KOPT-K1 (cell line): Measurements from ENCODE around the gene CASKIN1.

Experiments
- H3K27ac ChIP-seq: fragments of 200-600 bp; sonication (generic); 2 replicates; pipeline ENCODE4 v1.5.1; 2016; ENCODE audit warnings: antibody characterized with exemption, mild to moderate bottlenecking, low read depth, low read length; ENCODE audit not compliant: poor library complexity, severe bottlenecking
- H3K36me3 ChIP-seq: fragments of 200-600 bp; sonication (generic); 2 replicates; pipeline ENCODE4 v1.5.1; 2017; ENCODE audit warnings: antibody characterized with exemption, mild to moderate bottlenecking, low read length, moderate library complexity; ENCODE audit not compliant: insufficient read depth
- H3K9me3 ChIP-seq: fragments of 200-600 bp; sonication (generic); 2 replicates; pipeline ENCODE4 v1.5.1; 2017; ENCODE audit warnings: antibody characterized with exemption, low read length, mild to moderate bottlenecking; ENCODE audit not compliant: insufficient read depth, poor library complexity, severe bottlenecking

CASKIN1 gene

DNA sequence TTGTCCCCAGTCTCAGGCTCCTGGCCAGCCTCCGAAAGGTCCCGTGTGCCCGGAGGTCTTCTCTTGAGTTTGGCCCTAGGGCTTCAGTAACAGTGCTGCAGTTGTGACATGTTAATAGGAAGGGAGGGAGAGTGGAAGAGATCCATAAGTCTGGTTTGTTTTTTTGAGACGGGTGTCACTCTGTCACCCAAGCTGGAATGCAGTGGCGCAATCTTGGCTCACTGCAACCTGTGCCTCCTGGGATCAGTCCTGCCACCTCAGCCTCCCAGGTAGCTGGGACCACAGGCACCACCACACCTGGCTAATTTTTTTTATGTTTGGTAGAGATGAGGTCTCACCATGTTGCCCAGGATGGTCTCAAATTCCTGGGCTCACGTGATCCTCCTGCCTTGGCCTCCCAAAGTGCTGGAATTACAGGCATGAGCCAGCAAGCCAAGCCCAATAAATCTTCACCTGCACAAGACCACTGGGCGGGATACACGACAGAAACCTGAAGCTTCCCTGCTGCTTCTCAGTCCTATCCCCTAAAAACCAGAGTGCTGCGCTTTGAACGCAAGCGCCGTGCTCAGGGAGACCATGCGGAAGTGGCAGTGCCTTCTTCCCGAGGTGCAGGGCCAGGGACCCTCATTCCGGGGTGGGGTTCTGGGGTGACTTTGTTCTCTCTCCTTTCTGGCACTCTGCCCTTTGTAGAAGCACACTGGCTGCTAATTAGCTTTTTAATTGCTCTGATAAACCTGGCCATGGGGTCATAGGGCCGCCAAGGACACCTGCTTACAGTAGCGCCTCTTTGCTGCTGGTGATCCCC, 29.9 kb downstream of the CASKIN1 start:
- Histone ChIP-seq H3K27ac (no peak overlapping the region), H3K36me3 (peaks cover 65% of the 10 kb centered on the region)

DNA sequence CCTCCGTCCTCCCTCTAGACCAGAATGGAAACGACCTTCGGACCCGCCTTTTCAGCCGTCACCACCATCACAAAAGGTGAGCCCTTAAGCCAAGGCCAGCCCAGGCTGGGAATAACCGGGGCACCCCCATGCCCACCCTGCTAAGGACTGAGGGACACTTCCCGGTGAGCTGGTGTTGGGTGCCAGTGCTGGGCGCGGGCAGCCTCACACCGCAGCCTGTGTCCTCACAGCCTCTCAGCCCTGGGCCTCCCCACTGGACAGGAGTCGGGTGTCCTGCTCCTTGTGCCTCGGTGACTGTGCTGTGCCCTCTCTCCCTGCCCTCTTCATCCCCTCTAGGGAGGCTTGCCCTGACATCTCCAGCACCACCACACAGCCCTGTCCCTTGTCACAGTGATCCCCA, 30.5 kb downstream of the CASKIN1 start:
- Histone ChIP-seq H3K9me3 (peaks cover 23% of the 10 kb centered on the region), H3K27ac (no peak overlapping the region), H3K36me3 (peaks cover 59% of the 10 kb centered on the region)

More for the DNA sequence above, 29.9 kb downstream of the CASKIN1 start:
- H3K9me3 ChIP-seq: peaks cover 23% of the 10 kb centered on the region

DNA sequence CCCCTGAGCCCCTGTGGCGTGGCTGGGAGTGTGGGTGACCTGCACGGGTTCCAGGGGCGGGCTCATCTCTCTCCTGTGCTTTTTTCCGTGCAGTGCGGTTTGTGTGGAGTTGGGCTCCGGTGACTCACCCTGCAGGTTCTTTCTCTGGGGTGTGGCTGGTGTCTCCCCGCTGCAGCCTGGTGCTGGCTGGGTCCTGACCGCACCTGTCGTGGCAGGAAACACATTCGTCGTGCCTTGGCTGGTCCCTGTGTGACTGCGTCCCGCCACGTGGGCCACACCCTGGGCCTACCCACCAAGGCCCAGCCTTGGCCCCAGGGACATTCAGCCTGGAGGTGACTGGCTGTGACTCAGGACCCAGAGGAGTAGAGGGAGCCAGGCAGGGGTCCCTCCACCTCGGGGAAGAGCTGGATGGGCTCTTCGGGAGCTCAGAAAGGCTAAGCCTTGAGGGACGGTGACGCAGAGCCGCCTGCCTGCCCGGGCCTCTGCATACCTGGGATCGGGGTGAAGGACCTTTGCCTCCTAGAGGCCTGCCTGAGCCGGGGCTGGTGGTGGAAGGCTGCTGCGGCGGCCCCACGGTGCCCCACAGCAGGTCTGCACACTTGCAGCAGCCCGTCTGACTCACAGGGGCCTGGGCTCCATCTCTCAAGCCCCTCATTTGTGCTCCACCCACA, 33.1 kb downstream of the CASKIN1 start:
- no peak overlapping the region for H3K27ac ChIP-seq
- peaks cover 44% of the 10 kb centered on the region for H3K36me3 ChIP-seq

DNA sequence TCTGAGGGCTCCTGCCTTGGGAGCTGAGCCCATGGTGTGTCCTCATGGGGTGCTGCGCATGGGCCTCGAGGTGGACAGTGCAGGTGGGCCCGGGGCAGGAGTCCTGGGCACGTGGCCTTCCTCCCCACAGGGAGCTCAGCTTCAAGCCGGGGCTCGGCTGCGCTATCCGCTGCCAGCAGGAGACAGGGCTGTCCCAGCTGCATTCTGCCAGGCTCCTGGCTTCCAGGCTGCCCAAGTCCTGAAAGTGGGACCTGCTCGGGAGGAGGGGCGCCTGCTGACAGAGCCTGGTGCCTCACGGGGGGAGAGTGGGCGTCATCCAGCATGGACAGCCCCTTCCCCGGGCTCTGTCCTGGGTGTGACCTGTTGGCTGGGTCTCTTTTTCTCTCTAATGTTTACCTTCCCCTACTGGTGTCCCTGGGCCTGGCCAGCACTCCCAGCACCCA, 33.7 kb downstream of the CASKIN1 start:
- H3K27ac ChIP-seq: no peak overlapping the region

More for the DNA sequence above, 33.1 kb downstream of the CASKIN1 start:
- peaks cover 23% of the 10 kb centered on the region for H3K9me3 ChIP-seq

DNA sequence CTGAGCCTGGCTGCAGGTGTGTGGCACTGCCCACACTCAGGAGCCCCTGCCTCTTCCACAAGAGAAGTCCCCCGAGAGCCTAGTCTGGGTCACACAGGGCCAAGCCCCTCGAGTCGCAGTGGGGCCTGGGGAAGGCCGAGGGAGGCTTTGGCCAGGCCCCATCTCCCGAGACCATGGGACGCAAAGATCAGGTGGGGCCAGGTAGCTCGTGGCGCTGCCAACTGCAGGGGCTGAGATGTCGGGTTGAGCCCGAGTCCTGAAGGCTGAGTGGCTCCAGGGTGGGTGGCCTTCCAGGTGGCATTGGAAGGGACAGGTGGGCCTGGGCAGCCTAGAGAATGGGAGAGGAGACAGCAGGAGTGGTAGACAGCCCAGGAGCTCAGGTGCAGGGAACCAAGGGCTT, 34.5 kb downstream of the CASKIN1 start:
- H3K27ac ChIP-seq: no peak overlapping the region

More for the DNA sequence above, 33.7 kb downstream of the CASKIN1 start:
- H3K36me3 ChIP-seq: peaks cover 44% of the 10 kb centered on the region
- H3K9me3 ChIP-seq: peaks cover 23% of the 10 kb centered on the region

DNA sequence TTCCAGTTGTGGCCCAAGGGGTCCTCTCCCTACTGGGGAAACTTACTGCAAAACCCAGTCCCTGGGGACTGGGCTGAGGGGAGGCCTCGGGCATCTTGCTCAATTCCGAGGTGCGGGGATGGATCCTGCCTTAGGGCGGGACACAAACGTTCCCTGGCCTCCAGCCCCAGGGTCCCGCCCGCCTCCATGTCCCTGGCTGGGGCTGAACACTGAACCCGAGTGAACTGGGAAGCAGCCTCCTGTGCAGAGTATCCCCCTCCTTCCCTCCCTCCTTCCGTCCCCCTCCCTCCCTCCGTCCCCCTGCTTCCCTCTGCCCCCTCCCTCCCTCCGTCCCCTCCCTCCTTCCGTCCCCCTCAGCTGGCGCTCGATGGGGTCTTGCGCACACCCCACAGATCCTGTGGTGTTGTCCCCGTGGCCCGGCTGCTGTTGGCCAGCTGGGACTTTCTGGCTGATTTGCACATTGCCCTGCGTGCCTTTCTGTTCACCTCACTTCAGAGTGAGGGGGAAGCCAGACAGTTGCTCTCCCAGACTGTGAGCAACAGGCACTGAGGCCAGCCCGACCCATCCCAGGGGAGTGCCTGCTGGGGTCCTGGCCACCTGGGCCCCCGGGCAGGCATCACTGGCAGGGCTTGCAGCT, 35.4 kb downstream of the CASKIN1 start:
- Histone ChIP-seq H3K27ac (no peak overlapping the region), H3K36me3 (peaks cover 28% of the 10 kb centered on the region), H3K9me3 (peaks cover 23% of the 10 kb centered on the region)

More for the DNA sequence above, 34.5 kb downstream of the CASKIN1 start:
- Histone ChIP-seq H3K36me3 (peaks cover 37% of the 10 kb centered on the region), H3K9me3 (peaks cover 23% of the 10 kb centered on the region)

DNA sequence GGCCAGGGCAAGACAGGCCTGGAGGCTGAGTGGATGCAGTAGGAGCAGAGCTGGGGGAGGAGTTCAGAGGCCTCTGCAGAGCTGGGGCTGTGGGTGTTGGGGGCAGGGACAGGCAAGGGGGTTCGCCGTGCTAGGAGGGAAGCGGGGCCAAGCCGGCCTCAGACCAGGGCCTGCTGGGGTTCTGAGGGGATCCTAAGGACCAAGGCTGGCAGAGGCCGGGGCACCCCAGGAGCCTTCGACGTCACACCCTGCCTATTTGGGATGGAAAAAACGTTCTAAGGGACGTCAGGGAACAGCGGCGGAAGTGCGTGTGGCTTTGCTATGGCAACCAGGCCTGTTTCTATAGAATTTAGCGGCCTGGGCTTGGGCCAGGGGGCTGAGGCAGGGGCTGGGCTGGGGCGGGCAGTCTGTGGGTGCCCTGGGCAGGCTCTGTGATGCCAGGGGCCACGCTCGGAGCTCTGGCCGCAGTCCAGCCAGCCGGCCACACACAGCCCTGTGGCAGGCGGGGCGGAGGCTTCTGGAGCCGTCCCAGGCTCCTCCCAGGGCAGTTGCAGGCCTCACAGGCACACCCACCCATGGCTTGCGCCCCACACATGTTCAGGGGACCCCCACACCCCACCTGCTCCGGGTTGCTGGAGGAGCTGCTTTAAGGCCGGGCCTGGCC, 37.1 kb downstream of the CASKIN1 start:
- Histone ChIP-seq H3K36me3 (peaks cover 24% of the 10 kb centered on the region), H3K9me3 (peaks cover 13% of the 10 kb centered on the region), H3K27ac (no peak overlapping the region)

DNA sequence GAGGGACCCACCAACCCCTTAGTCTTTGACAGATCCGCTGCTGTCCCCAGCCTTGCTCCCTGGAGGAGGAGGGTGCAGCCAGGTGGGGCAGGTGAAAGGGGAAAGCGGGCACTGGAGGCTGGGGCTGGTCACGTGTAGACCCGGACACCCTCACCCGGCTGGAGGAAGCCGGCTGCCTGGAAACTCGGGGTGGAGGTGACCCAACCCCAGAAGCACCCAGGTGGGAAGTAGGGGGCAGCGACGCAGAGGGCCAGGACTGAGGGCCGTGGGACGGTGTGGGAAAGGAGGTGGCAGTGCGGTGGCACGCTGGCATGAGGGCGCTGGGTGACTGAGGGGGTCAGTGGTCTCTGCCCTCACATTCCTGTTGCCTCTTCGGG, 38.2 kb downstream of the CASKIN1 start:
- Histone ChIP-seq H3K27ac (no peak overlapping the region), H3K36me3 (peaks cover 24% of the 10 kb centered on the region), H3K9me3 (peaks cover 2% of the 10 kb centered on the region)

DNA sequence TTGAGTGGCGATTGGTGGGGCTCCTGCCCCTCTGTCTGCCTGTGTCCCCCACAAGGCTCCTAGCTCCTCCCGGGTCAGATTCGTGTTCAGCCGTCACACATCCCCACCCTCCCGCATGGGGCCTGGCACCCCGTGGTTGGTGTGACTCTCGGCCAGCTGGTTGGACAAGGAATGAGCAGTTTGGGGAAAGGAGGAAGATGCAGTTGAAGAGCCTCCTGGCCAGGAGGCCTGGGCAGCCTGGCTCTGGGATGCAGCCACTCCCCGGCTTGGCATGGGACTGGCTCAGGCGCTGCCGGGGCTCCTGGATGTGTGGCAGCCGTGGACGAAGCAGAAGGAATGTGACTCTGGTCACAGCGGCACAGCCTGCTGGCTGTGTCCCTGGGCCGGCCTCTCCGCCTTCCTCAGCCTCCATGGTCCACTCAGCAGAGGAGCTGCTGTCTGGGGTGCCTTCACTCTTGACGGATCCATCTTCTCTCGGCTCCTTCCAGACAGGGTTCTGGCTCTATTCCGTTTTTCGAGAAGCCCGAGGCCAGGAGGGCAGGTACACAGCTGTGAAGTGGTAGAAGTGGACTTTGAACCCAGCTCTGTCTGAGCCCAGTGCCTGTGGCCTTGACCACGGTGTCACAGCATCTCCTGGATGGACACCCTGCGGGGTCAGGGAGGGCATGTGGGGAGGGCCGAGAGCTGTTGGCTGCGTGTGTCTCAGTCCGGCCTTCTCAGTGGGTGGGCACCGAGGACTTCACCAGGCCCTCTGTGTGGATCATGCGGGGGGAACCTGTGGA, 38.7 kb downstream of the CASKIN1 start:
- Histone ChIP-seq H3K27ac (no peak overlapping the region), H3K36me3 (peaks cover 30% of the 10 kb centered on the region), H3K9me3 (no peaks in the 10 kb centered on the region)

DNA sequence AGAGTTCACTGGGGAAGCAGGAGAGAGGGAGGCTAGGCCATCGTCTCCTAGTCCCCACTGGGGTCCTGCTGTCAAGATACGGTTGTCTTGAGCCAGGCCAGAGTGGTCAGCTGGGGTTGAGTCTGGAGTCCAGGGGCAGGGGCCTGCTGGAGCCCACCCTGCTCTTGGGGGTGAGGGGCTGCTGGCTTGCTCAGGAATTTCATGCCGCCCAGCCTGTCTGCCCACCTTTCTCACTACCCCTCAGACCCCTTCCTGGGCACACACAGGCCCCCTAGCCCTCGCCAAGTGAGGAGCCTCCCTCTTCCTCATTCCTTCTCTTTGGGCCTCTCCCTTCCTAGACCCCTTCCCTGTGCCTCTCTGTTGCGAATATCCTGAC, 39.6 kb downstream of the CASKIN1 start:
- H3K27ac ChIP-seq: peak overlapping the region; percentile 67
- H3K36me3 ChIP-seq: peaks cover 38% of the 10 kb centered on the region
- H3K9me3 ChIP-seq: no peaks in the 10 kb centered on the region

DNA sequence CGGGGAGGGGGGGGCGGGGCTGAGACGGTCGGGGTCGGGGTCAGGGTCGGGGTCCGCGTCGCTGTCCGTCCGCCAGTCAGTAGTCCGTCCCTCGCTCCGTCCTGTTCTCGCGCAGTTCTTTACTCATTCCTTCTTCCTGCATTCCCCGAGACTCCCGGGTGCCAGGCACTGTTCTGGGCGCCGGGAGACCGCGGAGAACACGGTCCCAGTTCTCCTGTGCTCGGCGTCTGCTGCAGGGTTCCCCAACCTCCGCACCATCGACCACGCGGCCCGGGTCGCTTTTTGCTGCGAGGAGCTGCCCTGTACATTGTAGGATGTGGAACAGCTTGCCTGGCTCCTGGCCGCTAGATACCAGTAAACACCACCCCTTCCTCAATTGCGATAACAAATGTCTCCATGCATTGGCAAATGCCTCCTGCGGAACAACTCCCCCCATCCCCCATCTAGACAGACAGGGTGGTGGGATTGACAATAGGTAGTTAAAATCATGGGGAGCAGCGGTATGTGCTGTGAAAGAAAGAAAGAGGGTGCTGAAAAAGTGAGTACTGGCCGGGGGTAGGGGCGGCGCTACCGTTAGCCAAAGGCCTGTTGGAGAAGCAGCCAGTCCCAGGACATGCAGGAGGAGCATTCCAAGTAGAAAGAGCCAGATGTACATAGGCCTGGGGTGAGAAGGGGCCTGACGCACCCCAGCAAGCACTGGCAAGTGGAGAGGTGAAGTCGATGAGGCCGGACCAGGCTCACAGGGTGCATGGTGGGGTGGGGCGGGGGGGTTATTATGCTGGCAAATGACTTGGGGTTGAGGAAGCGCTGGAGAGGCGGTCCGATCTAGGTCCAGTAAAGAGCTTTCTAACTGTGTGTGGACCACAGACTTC, 40.2 kb downstream of the CASKIN1 start:
- Histone ChIP-seq H3K27ac (peak overlapping the region; percentile 67), H3K36me3 (peaks cover 45% of the 10 kb centered on the region), H3K9me3 (no peaks in the 10 kb centered on the region)

DNA sequence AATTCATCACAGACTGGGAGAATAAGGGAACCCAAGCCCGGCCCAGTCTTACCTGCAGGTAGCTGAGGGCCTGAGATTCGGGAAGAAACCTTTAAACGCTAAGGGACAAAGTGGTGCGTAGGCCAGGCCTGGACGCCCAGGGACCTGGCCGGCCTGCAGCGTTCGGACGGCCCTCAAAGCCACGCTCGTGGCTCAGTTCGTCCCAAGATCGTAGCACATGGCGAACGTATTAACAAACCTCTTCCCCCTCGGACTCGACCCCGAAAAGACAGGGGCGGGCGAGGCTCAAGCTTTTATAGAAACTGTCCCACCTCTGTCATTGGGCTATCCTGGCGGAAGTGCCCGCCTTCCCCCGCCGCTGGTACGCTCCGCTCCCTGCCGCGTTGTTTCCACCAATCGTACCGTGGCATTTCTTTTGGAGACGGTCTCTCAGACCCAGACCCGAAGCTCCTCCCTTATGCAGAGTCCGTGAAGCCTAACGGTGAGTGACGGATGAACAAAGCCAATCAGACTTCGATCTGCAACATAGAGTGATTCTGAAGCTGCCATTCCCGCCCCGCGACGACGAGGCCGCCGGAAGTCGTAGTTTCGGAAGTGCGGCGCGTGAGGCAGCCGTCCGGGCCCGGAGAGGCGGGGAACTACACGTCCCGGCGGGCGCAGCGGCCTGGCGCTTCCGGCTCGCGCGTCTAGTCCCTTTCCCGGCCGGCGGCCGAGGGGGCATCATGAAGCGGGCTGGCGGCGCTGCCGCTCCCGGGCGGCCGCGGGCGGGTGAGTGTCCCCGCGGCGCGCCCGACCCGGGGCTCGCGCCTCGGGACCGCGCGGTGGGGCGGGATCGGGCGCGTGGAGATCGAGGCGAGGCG, 41.1 kb downstream of the CASKIN1 start, which contains the start of gene TRAF7:
Gene TRAF7, plus strand, starts transcription at position 692 of the 860 bp plus-strand sequence. CDS start 8,139 bp downstream, outside the sequence.
- H3K27ac ChIP-seq: peak within 1 kb of the TSS; percentile 86
- H3K36me3 ChIP-seq: peaks cover 48% of the 10 kb centered on the region
- no peaks in the 10 kb centered on the region for H3K9me3 ChIP-seq
